Stimulated activated CD8-positive, alpha-beta memory T cell treated with anti-CD3 and anti-CD28 coated beads, Interleukin-12 subunit alpha, Interleukin-12 subunit beta, amount 100 ng/mL, for 4 hours (primary cell): ENCODE measurements around the gene DQX1.
"Not testable (repeated sequence)": the region's sequence is repeated elsewhere in the genome, so short reads cannot be mapped to it uniquely, and the experiment has no call there.

Experiments used
- DNase-seq: peaks from one replicate; pipeline ENCODE4 v3.0.0-alpha.2; 2020; ENCODE audit warnings: low read depth

Gene DQX1

GRCh38 chr2:74496997-74497776, 28.8 kb downstream of the DQX1 start:
- DNase-seq: no peak

GRCh38 chr2:74495440-74495839, 30.6 kb downstream of the DQX1 start:
- DNase-seq: no peak

- no peak for DNase-seq
Measured at GRCh38 chr2:74493546-74493945, 32.5 kb downstream of the DQX1 start.

- no peak for DNase-seq
Measured at GRCh38 chr2:74491648-74492544, 34.1 kb downstream of the DQX1 start.

- DNase-seq: no peak
Measured at GRCh38 chr2:74489906-74490305, 36.1 kb downstream of the DQX1 start.

GRCh38 chr2:74488643-74489481, 37.2 kb downstream of the DQX1 start:
- DNase-seq: no peak

GRCh38 chr2:74486141-74486540, 39.9 kb downstream of the DQX1 start:
- no peak for DNase-seq

GRCh38 chr2:74483675-74484164, 42.3 kb downstream of the DQX1 start:
- DNase-seq: not testable (repeated sequence)

- peak; percentile 81 for DNase-seq
Measured at GRCh38 chr2:74482801-74483674, 43.0 kb downstream of the DQX1 start, which contains the start of the genes CCDC142 and TTC31. Gene CCDC142 (minus strand): TSS chr2:74482998. CDS start chr2:74482837, 161 bp downstream. Gene TTC31 (plus strand): TSS chr2:74483081. CDS start chr2:74483096, 15 bp downstream.

- no peak for DNase-seq
Measured at GRCh38 chr2:74481961-74482800, 43.9 kb downstream of the DQX1 start.

GRCh38 chr2:74481431-74481830, 44.6 kb downstream of the DQX1 start:
- DNase-seq: no peak

- DNase-seq: no peak
Measured at GRCh38 chr2:74474899-74475298, 51.1 kb downstream of the DQX1 start.

GRCh38 chr2:74474481-74474880, 51.5 kb downstream of the DQX1 start:
- no peak for DNase-seq

GRCh38 chr2:74472945-74473258, 53.1 kb downstream of the DQX1 start:
- no peak for DNase-seq

- peak; percentile 88 for DNase-seq
Measured at GRCh38 chr2:74472086-74472944, 53.7 kb downstream of the DQX1 start, which contains the start of gene MRPL53. Gene MRPL53 (minus strand): TSS chr2:74472680. CDS start chr2:74472660, 20 bp downstream.

- no peak for DNase-seq
Measured at GRCh38 chr2:74471332-74472065, 54.5 kb downstream of the DQX1 start.

- not testable (repeated sequence) for DNase-seq
Measured at GRCh38 chr2:74470742-74471141, 55.3 kb downstream of the DQX1 start.
